OCI-LY1 (cell line): ENCODE measurements around the gene PAFAH2.

ENCODE experiments used
- H2AFZ ChIP-seq: fragments of 200-600 bp; sonication (generic), shearing (Covaris generic); 2 replicates; pipeline ENCODE4 v1.6.0; 2014; ENCODE audit warnings: antibody characterized with exemption, mild to moderate bottlenecking, low read length
- H3F3A ChIP-seq: fragments of 200-600 bp; sonication (generic), shearing (Covaris generic); 2 replicates; pipeline ENCODE4 v1.6.0; 2014; ENCODE audit warnings: mild to moderate bottlenecking, antibody characterized with exemption, low read length, moderate library complexity; ENCODE audit not compliant: insufficient read depth
- H3K27ac ChIP-seq: fragments of 200-600 bp; sonication (generic); 2 replicates; pipeline ENCODE4 v1.5.1; 2014; ENCODE audit warnings: low read length, mixed run types, mild to moderate bottlenecking, low read depth; ENCODE audit not compliant: poor library complexity, severe bottlenecking
- H3K27me3 ChIP-seq: fragments of 200-600 bp; sonication (generic); 2 replicates; pipeline ENCODE4 v1.6.0; 2014; ENCODE audit warnings: antibody characterized with exemption, mild to moderate bottlenecking, low read length, moderate library complexity; ENCODE audit not compliant: insufficient read depth
- H3K36me3 ChIP-seq: fragments of 200-600 bp; sonication (generic); 2 replicates; pipeline ENCODE4 v1.6.1; 2014; ENCODE audit warnings: mild to moderate bottlenecking, antibody characterized with exemption, low read length, moderate library complexity, mixed read lengths; ENCODE audit not compliant: insufficient read depth
- H3K4me1 ChIP-seq: fragments of 200-600 bp; sonication (generic); 2 replicates; pipeline ENCODE4 v1.5.1; 2014; ENCODE audit warnings: mild to moderate bottlenecking, low read length, moderate library complexity; ENCODE audit not compliant: insufficient read depth, severe bottlenecking
- H3K4me2 ChIP-seq: fragments of 200-600 bp; sonication (generic), shearing (Covaris generic); 2 replicates; pipeline ENCODE4 v1.6.1; 2014; ENCODE audit warnings: low read length
- H3K4me3 ChIP-seq: fragments of 200-600 bp; sonication (generic); 2 replicates; pipeline ENCODE4 v1.5.1; 2014; ENCODE audit warnings: low read length, low read depth, mild to moderate bottlenecking, mixed read lengths; ENCODE audit not compliant: poor library complexity, severe bottlenecking
- H3K79me2 ChIP-seq: fragments of 200-600 bp; shearing (Covaris generic); 2 replicates; pipeline ENCODE4 v1.6.1; 2016; ENCODE audit warnings: mixed run types, low read length, mixed read lengths; ENCODE audit not compliant: insufficient read depth
- H3K9ac ChIP-seq: fragments of 200-600 bp; sonication (generic), shearing (Covaris generic); 2 replicates; pipeline ENCODE4 v1.6.1; 2014; ENCODE audit warnings: mild to moderate bottlenecking, low read length, mixed read lengths
- H3K9me2 ChIP-seq: fragments of 200-600 bp; sonication (generic), shearing (Covaris generic); 2 replicates; pipeline ENCODE4 v1.6.1; 2014; ENCODE audit warnings: low read depth, mild to moderate bottlenecking, low read length, mixed read lengths
- H3K9me3 ChIP-seq: fragments of 200-600 bp; shearing (Covaris generic); 2 replicates; pipeline ENCODE4 v1.6.1; 2014; ENCODE audit warnings: low read length, mixed read lengths
- H4K20me1 ChIP-seq: fragments of 200-600 bp; sonication (generic), shearing (Covaris generic); 2 replicates; pipeline ENCODE4 v1.6.0; 2016; ENCODE audit warnings: mild to moderate bottlenecking, low read length; ENCODE audit not compliant: insufficient read depth
- EZH2 ChIP-seq: fragments of 200-600 bp; sonication (generic), shearing (Covaris generic); IDR thresholded peaks from 2 replicates; pipeline ENCODE4 v1.8.0; 2017; ENCODE audit warnings: borderline replicate concordance, mixed run types, mild to moderate bottlenecking, antibody characterized with exemption, low read length, moderate library complexity, mixed read lengths
- TF ChIP-seq, protein P1 (sequence below): fragments of 200-600 bp; sonication (generic), shearing (Covaris generic); IDR thresholded peaks from 2 replicates; pipeline ENCODE4 v1.5.1; 2017; ENCODE audit warnings: mild to moderate bottlenecking, antibody characterized with exemption, low read length, moderate library complexity, mixed read lengths

Gene PAFAH2

DNA sequence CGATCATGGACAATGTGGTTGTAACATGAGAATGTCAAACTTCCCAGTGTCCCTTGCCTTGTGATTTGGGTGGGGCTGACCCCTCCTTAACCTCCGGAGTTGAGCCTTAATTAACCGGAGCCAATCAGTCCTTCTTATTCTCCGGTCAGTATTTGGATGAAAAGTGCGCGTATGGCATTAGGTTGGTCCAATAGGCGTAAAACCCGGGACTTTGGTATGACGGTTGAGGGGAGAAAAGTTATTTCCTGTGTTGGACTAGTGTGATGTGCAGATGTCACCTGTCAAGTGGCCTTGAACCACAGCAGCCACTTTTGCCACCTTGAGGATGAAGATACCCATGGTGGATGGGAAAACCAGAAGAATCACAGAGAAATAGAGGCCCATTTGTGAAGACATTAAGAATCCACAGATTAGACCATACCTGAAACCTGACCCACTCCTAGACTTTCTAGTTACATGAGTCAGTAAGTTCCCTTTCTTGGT lies 5.1 kb downstream of the PAFAH2 start:
- Histone ChIP-seq H3K36me3 (no peaks in the 10 kb centered on the region), H4K20me1 (no peaks in the 10 kb centered on the region), H3K9me2 (no peaks in the 10 kb centered on the region), H3K9me3 (no peaks in the 10 kb centered on the region), H3K9ac (no peak overlapping the region), H3K79me2 (no peaks in the 10 kb centered on the region), H3K27ac (peak overlapping the region; percentile 41), H3K4me2 (no peak overlapping the region), H2AFZ (no peak overlapping the region), H3F3A (no peaks in the 10 kb centered on the region), H3K4me3 (no peak overlapping the region), H3K27me3 (no peaks in the 10 kb centered on the region), H3K4me1 (peaks cover 32% of the 10 kb centered on the region)
- TF ChIP-seq EZH2, result no peak
- TF ChIP-seq, protein P1, sequence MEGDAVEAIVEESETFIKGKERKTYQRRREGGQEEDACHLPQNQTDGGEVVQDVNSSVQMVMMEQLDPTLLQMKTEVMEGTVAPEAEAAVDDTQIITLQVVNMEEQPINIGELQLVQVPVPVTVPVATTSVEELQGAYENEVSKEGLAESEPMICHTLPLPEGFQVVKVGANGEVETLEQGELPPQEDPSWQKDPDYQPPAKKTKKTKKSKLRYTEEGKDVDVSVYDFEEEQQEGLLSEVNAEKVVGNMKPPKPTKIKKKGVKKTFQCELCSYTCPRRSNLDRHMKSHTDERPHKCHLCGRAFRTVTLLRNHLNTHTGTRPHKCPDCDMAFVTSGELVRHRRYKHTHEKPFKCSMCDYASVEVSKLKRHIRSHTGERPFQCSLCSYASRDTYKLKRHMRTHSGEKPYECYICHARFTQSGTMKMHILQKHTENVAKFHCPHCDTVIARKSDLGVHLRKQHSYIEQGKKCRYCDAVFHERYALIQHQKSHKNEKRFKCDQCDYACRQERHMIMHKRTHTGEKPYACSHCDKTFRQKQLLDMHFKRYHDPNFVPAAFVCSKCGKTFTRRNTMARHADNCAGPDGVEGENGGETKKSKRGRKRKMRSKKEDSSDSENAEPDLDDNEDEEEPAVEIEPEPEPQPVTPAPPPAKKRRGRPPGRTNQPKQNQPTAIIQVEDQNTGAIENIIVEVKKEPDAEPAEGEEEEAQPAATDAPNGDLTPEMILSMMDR, result no peak

GRCh38 chr1:25991937-25992688 lies 5.8 kb downstream of the PAFAH2 start:
- H3F3A ChIP-seq, result no peaks in the 10 kb centered on the region
- H3K79me2 ChIP-seq, result no peaks in the 10 kb centered on the region
- no peak overlapping the region for H3K27ac ChIP-seq
- H3K27me3 ChIP-seq, result no peaks in the 10 kb centered on the region
- no peaks in the 10 kb centered on the region for H3K36me3 ChIP-seq
- H3K9me2 ChIP-seq, result no peaks in the 10 kb centered on the region
- H3K9me3 ChIP-seq, result no peaks in the 10 kb centered on the region
- H2AFZ ChIP-seq, result no peak overlapping the region
- H3K4me1 ChIP-seq, result peaks cover 27% of the 10 kb centered on the region
- TF ChIP-seq EZH2, result no peak
- TF ChIP-seq, protein P1, result no peak
- H3K4me2 ChIP-seq, result no peak overlapping the region
- no peak overlapping the region for H3K9ac ChIP-seq
- H3K4me3 ChIP-seq, result no peak overlapping the region
- no peaks in the 10 kb centered on the region for H4K20me1 ChIP-seq

GRCh38 chr1:25990702-25991395 lies 7.0 kb downstream of the PAFAH2 start:
- Histone ChIP-seq H3K9ac (no peak overlapping the region), H3K9me2 (no peaks in the 10 kb centered on the region), H3K4me2 (no peak overlapping the region)

More at GRCh38 chr1:25990702-25991395, 7.0 kb downstream of the PAFAH2 start:
- no peaks in the 10 kb centered on the region for H3F3A ChIP-seq
- no peak overlapping the region for H3K27ac ChIP-seq
- peaks cover 19% of the 10 kb centered on the region for H3K4me1 ChIP-seq
- no peaks in the 10 kb centered on the region for H3K9me3 ChIP-seq
- TF ChIP-seq, protein P1, result no peak
- TF ChIP-seq EZH2, result no peak
- H3K4me3 ChIP-seq, result no peak overlapping the region
- H3K27me3 ChIP-seq, result no peaks in the 10 kb centered on the region
- peaks cover 4% of the 10 kb centered on the region; the same call in 1 of the 2 replicates for H3K36me3 ChIP-seq
- no peaks in the 10 kb centered on the region for H3K79me2 ChIP-seq
- H2AFZ ChIP-seq, result no peak overlapping the region
- H4K20me1 ChIP-seq, result no peaks in the 10 kb centered on the region
